HG02678 (cell line): ENCODE measurements around the gene SPATA20.

Experiments used
- ATAC-seq: cut with Tn5 transposase; IDR thresholded peaks from one replicate; pipeline ENCODE4 v1.9.1; 2021; ENCODE audit warnings: mild to moderate bottlenecking, moderate library complexity; ENCODE audit not compliant: unreplicated experiment

Gene SPATA20

GRCh38 chr17:50557630-50558029 lies 10.7 kb downstream of the SPATA20 start:
- ATAC-seq, result no peak

GRCh38 chr17:50558091-50558490 lies 11.1 kb downstream of the SPATA20 start:
- ATAC-seq, result no peak

GRCh38 chr17:50558581-50558940 lies 11.6 kb downstream of the SPATA20 start:
- ATAC-seq, result no peak

GRCh38 chr17:50558941-50559614 lies 12.1 kb downstream of the SPATA20 start:
- no peak for ATAC-seq

GRCh38 chr17:50559674-50560184 lies 12.8 kb downstream of the SPATA20 start:
- ATAC-seq, result no peak

- peak; percentile 95 for ATAC-seq
These were observed 13.3 kb downstream of the SPATA20 start, which contains the start of gene CACNA1G for GRCh38 chr17:50560185-50560824. Gene CACNA1G (plus strand): TSS chr17:50560715. CDS start chr17:50561460, 745 bp downstream.

- no peak for ATAC-seq
These were observed 14.2 kb downstream of the SPATA20 start for GRCh38 chr17:50560931-50561745.

GRCh38 chr17:50561746-50562141 lies 14.8 kb downstream of the SPATA20 start:
- ATAC-seq, result no peak

GRCh38 chr17:50562242-50563091 lies 15.5 kb downstream of the SPATA20 start:
- ATAC-seq, result no peak

- ATAC-seq, result no peak
These were observed 16.1 kb downstream of the SPATA20 start for GRCh38 chr17:50563092-50563511.

GRCh38 chr17:50564916-50565315 lies 17.9 kb downstream of the SPATA20 start:
- ATAC-seq, result no peak

- ATAC-seq, result no peak
These were observed 18.7 kb downstream of the SPATA20 start for GRCh38 chr17:50565402-50566350.

GRCh38 chr17:50566886-50567285 lies 19.9 kb downstream of the SPATA20 start:
- ATAC-seq, result no peak

GRCh38 chr17:50568659-50569058 lies 21.7 kb downstream of the SPATA20 start:
- no peak for ATAC-seq

- no peak for ATAC-seq
These were observed 22.6 kb downstream of the SPATA20 start for GRCh38 chr17:50569592-50569991.

- no peak for ATAC-seq
These were observed 23.1 kb downstream of the SPATA20 start for GRCh38 chr17:50570032-50570431.

- no peak for ATAC-seq
These were observed 23.6 kb downstream of the SPATA20 start for GRCh38 chr17:50570528-50570927.

- ATAC-seq, result no peak
These were observed 24.7 kb downstream of the SPATA20 start for GRCh38 chr17:50571681-50572080.

GRCh38 chr17:50572541-50572940 lies 25.6 kb downstream of the SPATA20 start:
- no peak for ATAC-seq
